ENCODE results near the gene MYO10. TPM values are rescaled to one million over a fixed set of nuclear protein-coding genes. Genes with fewer than 3 reads are reported as not detected.

Gene MYO10
- total and polyA plus RNA-seq, 2 of the 8 experiments (the other 6 are each of a cell fraction or from before 2014, with no cell fraction given): 21.5 to 107 TPM

DNA sequence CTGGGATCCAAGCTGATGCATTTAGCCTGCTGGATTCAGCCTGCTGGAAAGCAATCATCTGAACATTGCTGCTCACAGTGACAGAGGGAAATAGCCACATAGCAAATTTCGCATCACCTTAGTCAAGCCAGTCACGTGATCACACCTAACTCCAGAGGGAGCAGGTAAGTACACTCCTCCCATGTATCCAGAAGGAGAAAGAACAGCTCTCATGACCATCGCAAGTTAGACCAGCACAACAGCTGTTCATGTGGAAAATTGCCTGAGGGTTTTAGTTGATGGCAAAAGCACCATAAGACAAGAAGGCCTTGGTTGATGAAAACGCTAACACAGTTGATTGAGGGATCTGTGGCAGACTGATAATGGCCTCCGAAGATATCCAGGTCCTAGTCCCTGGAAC is 34.2 kb upstream of the MYO10 start:
- Histone ChIP-seq H4K5ac (ENCODE audit: insufficient read length, low read depth, low read length) (no peak overlapping the region), H3K23me2 (ENCODE audit: low read depth, low read length) (no peaks in the 10 kb centered on the region), H3K36me3 (ENCODE audit: control insufficient read depth in 2 of 4, insufficient read depth in 4 of 4, low read length in 3 of 4) (no peaks in the 10 kb centered on the region), H3K14ac (ENCODE audit: insufficient read length) (no peak overlapping the region), H3K56ac (replicated peaks; ENCODE audit: insufficient read length, low read depth, low read length) (no peak overlapping the region), H2BK15ac (ENCODE audit: low read length) (no peak overlapping the region), H4K8ac (ENCODE audit: extremely low read depth, insufficient read depth, low read length) (no peak overlapping the region), H3K79me1 (ENCODE audit: low read depth, low read length) (no peaks in the 10 kb centered on the region), H4K20me1 (replicated peaks in 1 of 2; ENCODE audit: control insufficient read depth in 1 of 2, insufficient read depth in 2 of 2, low read length in 2 of 2) (no peaks in the 10 kb centered on the region), H4K91ac (replicated peaks; ENCODE audit: insufficient read length, low read length) (no peak overlapping the region), H2BK20ac (ENCODE audit: low read length) (no peak overlapping the region), H3K4me1 (replicated peaks in 1 of 4; ENCODE audit: control insufficient read depth in 3 of 4, insufficient read depth in 4 of 4, low read length in 3 of 4) (no peaks in the 10 kb centered on the region), H3K9ac (replicated peaks in 1 of 4; ENCODE audit: extremely low read depth in 1 of 4, low read depth in 3 of 4, low read length in 3 of 4) (no peak overlapping the region), H3K18ac (ENCODE audit: extremely low read depth, low read length) (no peak overlapping the region), H2BK120ac (replicated peaks; ENCODE audit: low read depth, low read length) (no peak overlapping the region), H3K27ac (ENCODE audit: low read depth, low read length) (no peak overlapping the region), H2AK5ac (ENCODE audit: low read depth, low read length) (no peak overlapping the region), H3K4ac (replicated peaks; ENCODE audit: insufficient read length, low read depth, low read length) (no peak overlapping the region), H2BK12ac (ENCODE audit: low read depth, low read length) (no peak overlapping the region), H3K27me3 (replicated peaks in 1 of 4; ENCODE audit: control insufficient read depth in 3 of 4, extremely low read depth in 1 of 4, insufficient read depth in 3 of 4, low read length in 3 of 4) (no peaks in the 10 kb centered on the region), H3K23ac (ENCODE audit: insufficient read length) (no peak overlapping the region), H3K79me2 (ENCODE audit: control insufficient read depth in 1 of 2, insufficient read depth in 2 of 2, low read length in 2 of 2) (no peaks in the 10 kb centered on the region), H3K4me2 (ENCODE audit: insufficient read depth in 1 of 2, low read depth in 2 of 2, low read length in 2 of 2) (no peak overlapping the region), H2BK5ac (ENCODE audit: low read depth, low read length) (no peak overlapping the region), H3K4me3 (ENCODE audit: extremely low read depth in 1 of 4, insufficient read depth in 2 of 4, low read depth in 3 of 4, low read length in 4 of 4) (no peak overlapping the region), H3K9me3 (ENCODE audit: insufficient read depth in 2 of 2, low read depth in 1 of 2, low read length in 1 of 2) (no peaks in the 10 kb centered on the region), H2AFZ (ENCODE audit: low read length) (0 out of 2 replicates have a peak overlapping the region, but pooled peaks have one; percentile 52)
- FAIRE-seq: no peak
- no peak for DNase-seq (ENCODE audit: low read depth in 1 of 2, low spot score in 2 of 2)
- TF ChIP-seq, protein P1, sequence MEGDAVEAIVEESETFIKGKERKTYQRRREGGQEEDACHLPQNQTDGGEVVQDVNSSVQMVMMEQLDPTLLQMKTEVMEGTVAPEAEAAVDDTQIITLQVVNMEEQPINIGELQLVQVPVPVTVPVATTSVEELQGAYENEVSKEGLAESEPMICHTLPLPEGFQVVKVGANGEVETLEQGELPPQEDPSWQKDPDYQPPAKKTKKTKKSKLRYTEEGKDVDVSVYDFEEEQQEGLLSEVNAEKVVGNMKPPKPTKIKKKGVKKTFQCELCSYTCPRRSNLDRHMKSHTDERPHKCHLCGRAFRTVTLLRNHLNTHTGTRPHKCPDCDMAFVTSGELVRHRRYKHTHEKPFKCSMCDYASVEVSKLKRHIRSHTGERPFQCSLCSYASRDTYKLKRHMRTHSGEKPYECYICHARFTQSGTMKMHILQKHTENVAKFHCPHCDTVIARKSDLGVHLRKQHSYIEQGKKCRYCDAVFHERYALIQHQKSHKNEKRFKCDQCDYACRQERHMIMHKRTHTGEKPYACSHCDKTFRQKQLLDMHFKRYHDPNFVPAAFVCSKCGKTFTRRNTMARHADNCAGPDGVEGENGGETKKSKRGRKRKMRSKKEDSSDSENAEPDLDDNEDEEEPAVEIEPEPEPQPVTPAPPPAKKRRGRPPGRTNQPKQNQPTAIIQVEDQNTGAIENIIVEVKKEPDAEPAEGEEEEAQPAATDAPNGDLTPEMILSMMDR (IDR thresholded peaks at IDR 0.05; ENCODE audit: control extremely low read depth in 1 of 3, insufficient read depth in 1 of 3, low read depth in 1 of 3, low read length in 3 of 3): no peak
- no peak for TF ChIP-seq RBBP5 (IDR thresholded peaks at IDR 0.05; ENCODE audit: borderline replicate concordance, low read depth, low read length)
- 88% methylated on average over 5 of the region's 5 CpGs; no CpG with 5 or more reads in 1 of the 2 experiments for WGBS, 2 experiments (ENCODE audit: extremely low coverage in 1 of 2, insufficient coverage in 1 of 2, insufficient read length in 1 of 2, insufficient replicate concordance in 2 of 2, low coverage in 1 of 2, low lambda C conversion rate in 2 of 2, missing lambda C conversion rate in 1 of 2)
- ChIA-PET POLR2A (ENCODE audit: partially characterized antibody) (no interaction called here), CTCF (ENCODE audit: partially characterized antibody) (interaction anchor here (0.9 to 1.6 kb wide), 3 partner anchors 76 to 233 kb away, joined by 3 to 6 read pairs (median 3); no protein-coding TSS in a partner anchor)
